Naive thymus-derived CD4-positive, alpha-beta T cell (primary cell): Measurements from ENCODE around the gene FYN. TPM values are rescaled to one million over a fixed set of nuclear protein-coding genes. Genes with fewer than 3 reads are reported as not detected.

ENCODE experiments used
- ATAC-seq: fragments of 150-1000 bp; cut with Tn5 transposase; 2 replicates; pipeline ENCODE4 v1.10.0; 2021; ENCODE audit warnings: mild to moderate bottlenecking, moderate library complexity
- CTCF ChIA-PET: fragments of 350-600 bp; sonication (Branson Sonifier 250); formaldehyde crosslinking; loops from one replicate; lab custom pipeline; 2021; ENCODE audit warnings: antibody characterized with exemption; lab: Charles Lee
- POLR2A ChIA-PET: fragments of 350-600 bp; sonication (Branson Sonifier 250); formaldehyde crosslinking; loops from one replicate; lab custom pipeline; 2021; ENCODE audit warnings: antibody characterized with exemption, inconsistent platforms; lab: Charles Lee
- DNase-seq, 9 donors: peaks; one replicate each; pipeline versions ENCODE4 v3.0.0 to v3.0.0-alpha.2; 2020 to 2022; ENCODE audit warnings: mixed read lengths in 1 of 9
- H3K27ac ChIP-seq: one replicate; pipeline ENCODE4 v1.7.0; 2013; ENCODE audit warnings: mild to moderate bottlenecking, low read depth, low read length, moderate library complexity
- H3K27me3 ChIP-seq, 2 donors: one replicate each; pipeline ENCODE4 v1.7.0; 2013; ENCODE audit warnings: low read length in 2 of 2, mild to moderate bottlenecking in 2 of 2, moderate library complexity in 2 of 2; ENCODE audit not compliant: control insufficient read depth in 2 of 2, insufficient read depth in 2 of 2
- H3K36me3 ChIP-seq, 3 experiments: 1 replicate in 2 of 3; 2 replicates in 1 of 3; pipeline ENCODE4 v1.7.0; 2013; ENCODE audit warnings: low read length in 3 of 3, mild to moderate bottlenecking in 3 of 3, moderate library complexity in 1 of 3; ENCODE audit not compliant: insufficient read depth in 3 of 3, control insufficient read depth in 2 of 3
- H3K4me1 ChIP-seq, 2 donors: one replicate each; pipeline ENCODE4 v1.7.0; 2013; ENCODE audit warnings: low read length in 2 of 2, mild to moderate bottlenecking in 2 of 2, moderate library complexity in 1 of 2; ENCODE audit not compliant: control insufficient read depth in 2 of 2, insufficient read depth in 2 of 2
- H3K4me3 ChIP-seq: 2 replicates; pipeline ENCODE4 v1.7.0; 2013; ENCODE audit warnings: mild to moderate bottlenecking, low read length
- H3K9me3 ChIP-seq, 3 experiments: 1 replicate in 2 of 3; 2 replicates in 1 of 3; pipeline ENCODE4 v1.7.0; 2013; ENCODE audit warnings: low read length in 3 of 3; ENCODE audit not compliant: control insufficient read depth in 2 of 3
- H3K27ac Mint-ChIP-seq, 9 donors: one replicate each; pipeline ENCODE4 v1.8.0; 2020 to 2022; ENCODE audit warnings: mixed read lengths in 9 of 9, mild to moderate bottlenecking in 8 of 9, moderate library complexity in 5 of 9, inconsistent platforms in 2 of 9
- H3K27me3 Mint-ChIP-seq, 5 donors: one replicate each; pipeline ENCODE4 v1.8.0; 2021 to 2022; ENCODE audit warnings: mixed read lengths in 5 of 5, mild to moderate bottlenecking in 1 of 5
- H3K36me3 Mint-ChIP-seq, 5 donors: one replicate each; pipeline ENCODE4 v1.8.0; 2020 to 2022; ENCODE audit warnings: mixed read lengths in 5 of 5, mild to moderate bottlenecking in 3 of 5, inconsistent platforms in 1 of 5
- H3K4me1 Mint-ChIP-seq, 7 donors: one replicate each; pipeline ENCODE4 v1.8.0; 2020 to 2022; ENCODE audit warnings: mixed read lengths in 7 of 7, mild to moderate bottlenecking in 3 of 7, inconsistent platforms in 1 of 7
- H3K4me3 Mint-ChIP-seq, 10 donors: one replicate each; pipeline ENCODE4 v1.8.0; 2020 to 2022; ENCODE audit warnings: mild to moderate bottlenecking in 10 of 10, mixed read lengths in 10 of 10, moderate library complexity in 6 of 10, inconsistent platforms in 2 of 10
- H3K9me3 Mint-ChIP-seq, 11 donors: one replicate each; pipeline ENCODE4 v1.8.0; 2020 to 2022; ENCODE audit warnings: mixed read lengths in 11 of 11, mild to moderate bottlenecking in 4 of 11, inconsistent platforms in 1 of 11, moderate library complexity in 1 of 11
- intact Hi-C, 2 donors: fragments of 100-400 bp; cut with micrococcal nuclease; formaldehyde crosslinking; loops; one replicate each; pipeline ENCODE4 v1.15.1; 2023
- polyA plus RNA-seq, 2 donors: library from polyadenylated mRNA; unstranded; fragments of 300-500 nt; fragmentation: Illumina TruSeq; gene quantifications; one replicate each; pipeline ENCODE4 v1.2.3, GENCODE V29; 2021
- total RNA-seq, 6 experiments: library from RNA in 5 of 6; stranded (reverse) in 5 of 6; gene quantifications; 1 replicate in 5 of 6; 2 replicates in 1 of 6; pipeline ENCODE4 v1.2.3 and lab custom pipeline; 2021 to 2026

The FYN gene
- total and polyA plus RNA-seq, 7 experiments from 2014 or later: 200 to 720 (median 430) TPM

DNA sequence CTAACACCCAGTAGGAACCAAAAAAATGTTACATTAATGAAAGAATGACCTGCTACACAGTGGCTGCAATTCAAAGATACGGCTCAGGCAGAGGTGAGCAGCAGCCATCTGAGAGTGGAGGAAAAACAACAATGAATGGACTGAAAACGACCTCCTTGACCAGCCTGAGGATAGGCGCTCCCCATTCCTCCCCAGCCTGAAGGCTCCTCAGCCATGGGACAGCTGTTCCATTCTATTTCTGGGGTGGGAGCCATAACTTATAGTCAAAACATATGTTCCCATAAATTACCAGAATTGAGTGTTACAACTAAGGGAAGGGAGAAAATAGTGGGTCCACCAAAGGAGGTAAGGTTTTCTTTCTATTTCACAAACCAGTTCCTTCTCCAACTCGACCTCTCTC is 27.2 kb downstream of the FYN start:
- H3K4me1 Mint-ChIP-seq: peaks cover 0 to 62% (median 23%) of the 10 kb centered on the region in 7 donors
- Histone ChIP-seq H3K4me1 (peaks cover 96 to 99% of the 10 kb centered on the region in 2 donors), H3K9me3 (no peaks in the 10 kb centered on the region), H3K27me3 (no peaks in the 10 kb centered on the region), H3K4me3 (no peak overlapping the region), H3K36me3 (peaks cover 0 to 8% (median 0%) of the 10 kb centered on the region in 3 experiments), H3K27ac (peak overlapping the region; percentile 62)
- peaks cover 0 to 39% (median 5%) of the 10 kb centered on the region in 5 donors for H3K36me3 Mint-ChIP-seq
- peak overlapping the region in 2 of 9 donors; percentile 69 to 91 for H3K27ac Mint-ChIP-seq
- intact Hi-C loops: loop anchor here (1.0 to 10.0 kb wide), 9 partner anchors 9 to 361 kb away; partner anchors contain the start of genes FYN (in 1 of the 2) and REV3L (in 1 of the 2)
- POLR2A ChIA-PET: interaction anchor here (1.5 to 1.8 kb wide), 2 partner anchors 18 to 127 kb away, joined by 4 to 6 read pairs; no protein-coding TSS in a partner anchor
- no peaks in the 10 kb centered on the region for H3K27me3 Mint-ChIP-seq
- ATAC-seq: no peak
- H3K9me3 Mint-ChIP-seq: no peaks in the 10 kb centered on the region
- CTCF ChIA-PET: interaction anchor here (1.7 to 2.5 kb wide), 2 partner anchors 76 to 93 kb away, joined by 6 to 7 read pairs; no protein-coding TSS in a partner anchor
- no peak for DNase-seq
- H3K4me3 Mint-ChIP-seq: peak overlapping the region in 6 of 10 donors; percentile 61 to 80 (median 76)

DNA sequence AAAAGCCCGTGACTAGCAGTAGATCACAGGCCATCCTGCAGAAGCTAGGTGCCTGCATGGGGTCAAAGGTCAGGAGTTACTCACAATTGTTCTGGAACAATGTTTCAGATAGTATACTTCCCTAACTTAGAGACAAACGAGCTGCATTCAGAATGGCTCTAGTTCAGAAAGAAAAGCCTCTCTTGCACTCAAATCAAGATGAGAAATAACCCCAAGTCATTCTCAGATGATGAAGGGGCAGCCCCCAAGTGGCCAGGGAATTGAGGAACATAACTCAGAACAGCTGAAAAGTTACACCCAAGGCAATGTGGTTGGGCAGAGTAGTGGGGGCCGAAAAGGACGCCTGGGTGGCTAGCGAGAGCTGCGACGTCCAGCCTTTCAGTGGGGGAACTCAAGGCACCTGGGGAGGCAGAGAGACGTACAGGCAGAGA is 27.8 kb downstream of the FYN start:
- Mint-ChIP-seq H3K27me3 (no peaks in the 10 kb centered on the region), H3K4me1 (peaks cover 0 to 56% (median 17%) of the 10 kb centered on the region in 7 donors), H3K27ac (no peak overlapping the region), H3K36me3 (peaks cover 0 to 43% (median 5%) of the 10 kb centered on the region in 5 donors), H3K9me3 (no peaks in the 10 kb centered on the region), H3K4me3 (peak overlapping the region in 7 of 10 donors; percentile 6 to 80 (median 37))
- Histone ChIP-seq H3K27ac (peak overlapping the region; percentile 62), H3K27me3 (no peaks in the 10 kb centered on the region), H3K4me3 (no peak overlapping the region), H3K36me3 (peaks cover 0 to 8% (median 0%) of the 10 kb centered on the region in 3 experiments), H3K4me1 (peaks cover 96 to 99% of the 10 kb centered on the region in 2 donors), H3K9me3 (no peaks in the 10 kb centered on the region)
- peak; percentile 1 for ATAC-seq
- intact Hi-C loops: loop anchor here (2.0 to 10.0 kb wide), 3 partner anchors 21 to 361 kb away; partner anchors contain the start of gene REV3L (in 1 of the 2)
- DNase-seq: no peak
- CTCF ChIA-PET: interaction anchor here (1.7 to 2.5 kb wide), 2 partner anchors 76 to 92 kb away, joined by 6 to 7 read pairs; no protein-coding TSS in a partner anchor
- POLR2A ChIA-PET: interaction anchor here (0.6 to 1.8 kb wide), 5 partner anchors 15 to 198 kb away, joined by 3 to 6 read pairs (median 4); no protein-coding TSS in a partner anchor

DNA sequence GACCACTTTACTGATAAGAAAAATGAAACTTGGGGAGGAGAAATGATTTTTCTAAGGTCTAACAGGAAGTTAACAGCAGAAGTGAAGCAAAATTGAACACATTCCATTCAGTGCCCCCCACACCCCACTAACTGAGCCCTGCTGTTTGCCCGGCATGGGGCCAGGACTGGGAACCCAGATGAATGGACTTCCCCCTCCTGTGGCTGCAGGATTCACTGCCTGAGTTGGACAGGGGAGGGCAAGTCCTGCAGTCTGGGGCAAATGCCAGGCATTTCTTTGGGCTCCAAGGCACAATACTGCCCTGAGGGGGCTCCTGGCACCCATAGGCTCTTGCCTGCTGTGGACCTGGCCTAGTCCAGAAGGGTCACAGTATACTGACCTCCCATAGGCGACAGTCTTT is 28.3 kb downstream of the FYN start:
- CTCF ChIA-PET: interaction anchor here (1.7 to 2.5 kb wide), 2 partner anchors 75 to 92 kb away, joined by 6 to 7 read pairs; no protein-coding TSS in a partner anchor
- H3K9me3 Mint-ChIP-seq: no peaks in the 10 kb centered on the region
- intact Hi-C loops: loop anchor here (1.0 to 10.0 kb wide), 4 partner anchors 7 to 360 kb away; partner anchors contain the start of gene REV3L (in 1 of the 2)
- no peak overlapping the region for H3K27ac Mint-ChIP-seq
- Histone ChIP-seq H3K4me3 (peak overlapping the region; percentile 15), H3K9me3 (no peaks in the 10 kb centered on the region), H3K4me1 (peaks cover 96 to 99% of the 10 kb centered on the region in 2 donors), H3K36me3 (peaks cover 0 to 8% (median 0%) of the 10 kb centered on the region in 3 experiments), H3K27me3 (no peaks in the 10 kb centered on the region), H3K27ac (peak overlapping the region; percentile 62)
- ATAC-seq (no peak), DNase-seq (no peak)
- H3K27me3 Mint-ChIP-seq: no peaks in the 10 kb centered on the region
- peaks cover 0 to 53% (median 12%) of the 10 kb centered on the region in 7 donors for H3K4me1 Mint-ChIP-seq
- POLR2A ChIA-PET: interaction anchor here (0.6 to 1.5 kb wide), 5 partner anchors 15 to 198 kb away, joined by 3 to 6 read pairs (median 4); no protein-coding TSS in a partner anchor
- peaks cover 0 to 44% (median 5%) of the 10 kb centered on the region in 5 donors for H3K36me3 Mint-ChIP-seq
- H3K4me3 Mint-ChIP-seq: peak overlapping the region in 5 of 10 donors; percentile 60 to 78 (median 72)

DNA sequence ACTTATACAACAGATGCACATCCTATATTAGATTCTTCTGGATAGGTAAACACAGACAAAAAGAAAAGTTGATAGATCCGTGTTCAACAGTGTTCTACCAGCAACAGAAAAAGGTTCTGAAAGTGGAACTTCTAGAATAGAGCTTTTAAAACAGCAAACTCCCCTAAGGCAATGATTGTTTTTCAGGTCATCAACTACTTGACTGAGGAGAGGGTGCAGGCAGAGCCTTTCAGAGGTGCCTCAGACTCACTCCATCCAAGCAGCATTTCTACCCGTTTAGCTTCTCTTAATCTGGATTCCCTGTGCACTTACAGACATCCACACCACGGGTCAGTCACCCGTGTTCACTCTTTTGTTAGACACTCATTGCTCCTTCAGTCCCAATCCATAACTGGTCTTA is 28.9 kb downstream of the FYN start:
- H3K27ac Mint-ChIP-seq: no peak overlapping the region
- Histone ChIP-seq H3K4me3 (peak overlapping the region; percentile 15), H3K4me1 (peaks cover 96 to 99% of the 10 kb centered on the region in 2 donors), H3K27me3 (no peaks in the 10 kb centered on the region), H3K36me3 (peaks cover 0 to 8% (median 0%) of the 10 kb centered on the region in 3 experiments), H3K27ac (peak overlapping the region; percentile 62), H3K9me3 (no peaks in the 10 kb centered on the region)
- no peaks in the 10 kb centered on the region for H3K27me3 Mint-ChIP-seq
- H3K4me1 Mint-ChIP-seq: peaks cover 0 to 53% (median 6%) of the 10 kb centered on the region in 7 donors
- DNase-seq: no peak
- H3K4me3 Mint-ChIP-seq: peak overlapping the region in 5 of 10 donors; percentile 60 to 78 (median 72)
- ATAC-seq: no peak
- POLR2A ChIA-PET: interaction anchor here (0.6 to 1.6 kb wide), 11 partner anchors 9 to 197 kb away, joined by 3 to 8 read pairs (median 3); partner anchors contain the start of gene FYN
- H3K9me3 Mint-ChIP-seq: no peaks in the 10 kb centered on the region
- CTCF ChIA-PET: interaction anchor here (0.7 to 2.5 kb wide), 4 partner anchors 74 to 134 kb away, joined by 3 to 7 read pairs (median 6); no protein-coding TSS in a partner anchor
- intact Hi-C loops: loop anchor here (1.0 to 10.0 kb wide), 4 partner anchors 8 to 360 kb away; partner anchors contain the start of gene REV3L (in 1 of the 2)
- H3K36me3 Mint-ChIP-seq: peaks cover 0 to 41% (median 5%) of the 10 kb centered on the region in 5 donors

DNA sequence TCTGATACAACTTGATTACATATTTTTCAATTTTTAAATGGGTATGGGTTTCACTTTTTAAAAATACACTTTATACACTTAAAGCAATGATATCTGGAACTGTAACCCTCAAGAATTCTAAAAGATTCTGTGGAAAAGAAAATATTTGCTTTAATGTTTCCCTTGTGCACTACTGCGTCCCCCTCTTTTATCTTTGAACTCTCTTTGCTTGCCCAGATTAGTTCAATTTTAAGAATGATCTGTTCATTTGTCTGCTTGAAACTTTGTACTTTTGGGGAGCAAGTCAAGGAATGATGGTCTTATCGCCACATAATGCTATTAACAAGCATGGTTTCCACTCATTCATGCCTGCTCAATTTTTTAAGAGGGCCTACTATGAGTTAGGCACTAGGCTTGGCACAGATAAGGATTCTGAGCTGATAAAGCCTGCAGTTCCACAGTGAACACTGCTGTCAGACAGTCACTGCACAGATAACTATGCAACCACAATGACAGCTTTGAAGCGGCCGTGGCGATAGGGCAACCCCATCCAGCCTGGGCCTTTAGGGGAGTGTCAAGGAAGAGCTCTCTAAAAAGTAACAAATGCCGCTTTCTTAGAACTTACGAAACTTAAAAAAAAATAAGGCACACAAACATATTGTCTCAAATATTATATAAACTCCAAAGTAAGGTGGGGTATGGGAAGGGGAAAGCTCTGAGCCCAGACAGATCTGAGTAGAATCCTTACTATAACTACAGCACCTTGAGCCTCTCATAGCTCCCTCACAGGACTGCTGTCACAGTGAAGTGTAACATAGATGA is 29.7 kb downstream of the FYN start:
- Histone ChIP-seq H3K4me1 (peaks cover 99 to 100% of the 10 kb centered on the region in 2 donors), H3K36me3 (peaks cover 0 to 8% (median 0%) of the 10 kb centered on the region in 3 experiments), H3K4me3 (peak overlapping the region; percentile 15), H3K27ac (peak overlapping the region; percentile 62), H3K9me3 (no peaks in the 10 kb centered on the region), H3K27me3 (no peaks in the 10 kb centered on the region)
- peaks cover 0 to 56% (median 0%) of the 10 kb centered on the region in 7 donors for H3K4me1 Mint-ChIP-seq
- intact Hi-C loops: loop anchor here (1.0 to 10.0 kb wide), 5 partner anchors 9 to 359 kb away; partner anchors contain the start of gene REV3L (in 1 of the 2)
- H3K36me3 Mint-ChIP-seq: peaks cover 0 to 46% (median 5%) of the 10 kb centered on the region in 5 donors
- peak in 7 of 9 donors; percentile 49 to 79 (median 64) for DNase-seq
- CTCF ChIA-PET: interaction anchor here (0.7 to 2.5 kb wide), 8 partner anchors 17 to 134 kb away, joined by 3 to 7 read pairs (median 3); partner anchors contain the start of gene FYN
- H3K27ac Mint-ChIP-seq: no peak overlapping the region
- H3K9me3 Mint-ChIP-seq: no peaks in the 10 kb centered on the region
- POLR2A ChIA-PET: interaction anchor here (0.6 to 1.6 kb wide), 13 partner anchors 10 to 199 kb away, joined by 3 to 8 read pairs (median 3); partner anchors contain the start of gene FYN
- no peak overlapping the region for H3K4me3 Mint-ChIP-seq
- H3K27me3 Mint-ChIP-seq: no peaks in the 10 kb centered on the region
- ATAC-seq: peak; percentile 88
